K562 (cell line): ENCODE results near the gene AMZ1. TPM values are rescaled to one million over a fixed set of nuclear protein-coding genes. Genes with fewer than 3 reads are reported as not detected.
A peak's percentile ranks its signal among the peaks of the same experiment; 100 is the strongest.

Experiments
- ATAC-seq: fragments of 200-7000 bp; cut with Tn5 transposase; 3 replicates; pipeline ENCODE4 v1.9.1; 2020; ENCODE audit warnings: moderate library complexity
- BruUV-seq: library from RNA; stranded (reverse); fragments of 400-500 nt; replicated peaks from 2 replicates; lab custom pipeline; 2021; lab: Mats Ljungman, UMichigan
- CTCF ChIA-PET: fragments of 300-600 bp; formaldehyde crosslinking; extraction: SDS; loops from one replicate; lab custom pipeline; 2021; ENCODE audit warnings: low intra/inter-chr PET ratio; lab: Yijun Ruan, JAX
- POLR2A ChIA-PET: fragments of 300-600, 350-650 bp; sonication (Branson Sonifier 250); formaldehyde crosslinking; extraction: SDS; loops from one replicate; lab custom pipeline; 2021; ENCODE audit warnings: antibody characterized with exemption, inconsistent platforms; lab: Yijun Ruan, JAX
- DNase-seq, 4 experiments: peaks; one replicate each; pipeline versions ENCODE4 v3.0.0 to v3.0.0-alpha.2; 2011 to 2018; ENCODE audit warnings: low spot score in 3 of 4, mixed read lengths in 3 of 4; ENCODE audit errors: extremely low read depth in 1 of 4
- FAIRE-seq: peaks from 2 replicates; lab custom pipeline; 2011; peaks lifted over from hg19 to GRCh38; lab: Jason Lieb, UNC
- H2AFZ ChIP-seq: 2 replicates; pipeline ENCODE4 v1.6.0; 2011; ENCODE audit warnings: low read depth, low read length, control low read depth, inconsistent platforms
- H3K27ac ChIP-seq: fragments of 200-600 bp; 3 replicates; pipeline ENCODE4 v1.8.0; 2011; ENCODE audit warnings: low read depth, mild to moderate bottlenecking, control low read depth, inconsistent platforms, low read length, moderate library complexity, mixed read lengths; ENCODE audit errors: extremely low read depth
- H3K27me3 ChIP-seq, 2 experiments: fragments of 300-600 bp in 1 of 2; 2 replicates in 1 of 2; 3 replicates in 1 of 2; pipeline versions ENCODE4 v1.6.0 to v1.8.0; 2011; ENCODE audit warnings: inconsistent platforms in 2 of 2, low read length in 2 of 2, mild to moderate bottlenecking in 1 of 2, mixed read lengths in 1 of 2, moderate library complexity in 1 of 2; ENCODE audit not compliant: control insufficient read depth in 2 of 2, insufficient read depth in 2 of 2
- H3K36me3 ChIP-seq: fragments of 300-600 bp; 3 replicates; pipeline ENCODE4 v1.8.0; 2011; ENCODE audit warnings: mild to moderate bottlenecking, low read length, inconsistent platforms; ENCODE audit not compliant: control insufficient read depth, insufficient read depth
- H3K4me1 ChIP-seq, 2 experiments: fragments of 200-600 bp in 1 of 2; replicated peaks in 1 of 2; 2 replicates in 1 of 2; 3 replicates in 1 of 2; pipeline versions ENCODE4 v1.5.1 to v1.8.0; 2011; ENCODE audit warnings: inconsistent platforms in 2 of 2, low read length in 2 of 2, mild to moderate bottlenecking in 1 of 2, mixed read lengths in 1 of 2, moderate library complexity in 1 of 2; ENCODE audit not compliant: control insufficient read depth in 2 of 2, insufficient read depth in 2 of 2
- H3K4me2 ChIP-seq: 2 replicates; pipeline ENCODE4 v1.6.1; 2011; ENCODE audit warnings: low read length, control low read depth, inconsistent platforms, mixed read lengths; ENCODE audit not compliant: insufficient read depth
- H3K4me3 ChIP-seq: fragments of 200-600 bp; sonication (generic), shearing (Covaris generic); 2 replicates; pipeline ENCODE4 v1.5.1; 2016; ENCODE audit warnings: control low read depth, inconsistent platforms
- H3K79me2 ChIP-seq: fragments of 200-600 bp; 3 replicates; pipeline ENCODE4 v1.8.0; 2011; ENCODE audit warnings: low read length, inconsistent platforms; ENCODE audit not compliant: control insufficient read depth, insufficient read depth
- H3K9ac ChIP-seq, 2 experiments: 2 replicates each; pipeline versions ENCODE4 v1.6.0 to v1.6.1; 2011; ENCODE audit warnings: low read depth in 2 of 2, low read length in 2 of 2, control low read depth in 1 of 2, inconsistent platforms in 1 of 2, mild to moderate bottlenecking in 1 of 2, mixed read lengths in 1 of 2; ENCODE audit not compliant: insufficient read depth in 1 of 2
- H3K9me1 ChIP-seq: one replicate; pipeline ENCODE4 v1.6.0; 2011; ENCODE audit warnings: inconsistent platforms, mild to moderate bottlenecking, low read length, moderate library complexity; ENCODE audit not compliant: control insufficient read depth, insufficient read depth
- H3K9me3 ChIP-seq: replicated peaks from 2 replicates; pipeline ENCODE4 v1.5.1; 2011; ENCODE audit warnings: low read depth, low read length, inconsistent platforms; ENCODE audit not compliant: control insufficient read depth, insufficient read depth
- H4K20me1 ChIP-seq: replicated peaks from 2 replicates; pipeline ENCODE4 v1.6.1; 2011; ENCODE audit warnings: low read length, inconsistent platforms, mixed read lengths; ENCODE audit not compliant: control insufficient read depth, insufficient read depth
- ARID1B ChIP-seq: fragments of 450-650 bp; IDR thresholded peaks from 2 replicates; pipeline ENCODE4 v1.6.1; 2016; ENCODE audit warnings: antibody characterized with exemption, mild to moderate bottlenecking, inconsistent platforms
- CCNT2 ChIP-seq: IDR thresholded peaks from 2 replicates; pipeline ENCODE4 v1.6.1; 2011; ENCODE audit warnings: borderline replicate concordance, low read depth, mild to moderate bottlenecking, moderate library complexity, mixed read lengths, low read length; ENCODE audit not compliant: insufficient read length; ENCODE audit errors: extremely low read depth
- SP1 ChIP-seq: sonication (generic); formaldehyde crosslinking; IDR thresholded peaks from 2 replicates; pipeline ENCODE4 v1.8.1; 2022; ENCODE audit warnings: mild to moderate bottlenecking, missing genetic modification reagents
- ZNF133 ChIP-seq: fragments of 250-450 bp; sonication (Bioruptor Pico); IDR thresholded peaks from 2 replicates; pipeline ENCODE4 v1.4.0; 2020; ENCODE audit warnings: mild to moderate bottlenecking
- WGBS: fragments of 100-300 bp; shearing (Covaris generic); methylation state at CpG from one replicate; pipeline ENCODE4 v1.1.6; 2016; ENCODE audit warnings: low coverage, mixed read lengths; ENCODE audit not compliant: insufficient coverage; ENCODE audit errors: missing lambda C conversion rate; 5-methylcytosine and 5-hydroxymethylcytosine counted together
- in situ Hi-C: fragments of 300-500 bp; cut with MboI; formaldehyde crosslinking; loops from 4 replicates; pipeline ENCODE4 v1.15.0; 2018; ENCODE audit warnings: inconsistent platforms, mixed read lengths
- intact Hi-C: fragments of 100-400 bp; cut with micrococcal nuclease; formaldehyde crosslinking; loops from 2 replicates; pipeline ENCODE4 v1.14.2; 2022
- polyA plus RNA-seq, 8 experiments: library from polyadenylated mRNA; depleted of rRNA in 4 of 8; stranded (reverse) in 5 of 8; unstranded in 3 of 8; fragments of >200 nt; fragmentation: Nextera tagmentation in 2 of 8; fragmentation: Illumina TruSeq in 1 of 8; extraction: Ambion mirVana in 2 of 8; extraction: Trizol in 1 of 8; gene quantifications; 2 replicates each; pipeline versions ENCODE4 v1.2.1 to v1.2.3, GENCODE V29; 2011 to 2014; ENCODE audit warnings: inconsistent platforms in 1 of 8, missing spikeins in 1 of 8
- total RNA-seq, 7 experiments: library from RNA; depleted of rRNA in 6 of 7; stranded (reverse); fragments of >200 nt in 6 of 7; fragmentation: Illumina TruSeq in 2 of 7; extraction: Trizol in 2 of 7; gene quantifications; 2 replicates each; pipeline versions ENCODE4 v1.2.1 to v1.2.3, GENCODE V29; 2011 to 2021; ENCODE audit warnings: low replicate concordance in 1 of 7
- TF ChIP-seq, protein P1 (sequence below), 2 experiments: fragments of 150-350 bp in 1 of 2; IDR thresholded peaks; 2 replicates each; pipeline ENCODE4 v1.6.1; 2012 to 2016; ENCODE audit warnings: low read depth in 2 of 2, low read length in 2 of 2, mild to moderate bottlenecking in 1 of 2, moderate library complexity in 1 of 2
- TF ChIP-seq, protein P2 (sequence below), 3 experiments: fragments of 200-800 bp in 1 of 3; fragments of 250-450 bp in 1 of 3; fragments of 450-650 bp in 1 of 3; sonication (Bioruptor Pico) in 1 of 3; sonication (Bioruptor generic) in 1 of 3; formaldehyde crosslinking in 1 of 3; IDR thresholded peaks; 2 replicates each; pipeline versions ENCODE4 v1.6.1 to v1.8.0; 2016 to 2022; ENCODE audit warnings: mild to moderate bottlenecking in 2 of 3, missing genetic modification characterization in 2 of 3, missing compliant biosample characterization in 1 of 3, moderate library complexity in 1 of 3
- TF ChIP-seq, protein P3 (sequence below): fragments of 450-650 bp; IDR thresholded peaks from 2 replicates; pipeline ENCODE4 v1.6.1; 2016; ENCODE audit warnings: antibody characterized with exemption

AMZ1 gene
- total and polyA plus RNA-seq, 9 of the 15 experiments (the other 6 are each of a cell fraction or from before 2014, with no cell fraction given): not detected

DNA sequence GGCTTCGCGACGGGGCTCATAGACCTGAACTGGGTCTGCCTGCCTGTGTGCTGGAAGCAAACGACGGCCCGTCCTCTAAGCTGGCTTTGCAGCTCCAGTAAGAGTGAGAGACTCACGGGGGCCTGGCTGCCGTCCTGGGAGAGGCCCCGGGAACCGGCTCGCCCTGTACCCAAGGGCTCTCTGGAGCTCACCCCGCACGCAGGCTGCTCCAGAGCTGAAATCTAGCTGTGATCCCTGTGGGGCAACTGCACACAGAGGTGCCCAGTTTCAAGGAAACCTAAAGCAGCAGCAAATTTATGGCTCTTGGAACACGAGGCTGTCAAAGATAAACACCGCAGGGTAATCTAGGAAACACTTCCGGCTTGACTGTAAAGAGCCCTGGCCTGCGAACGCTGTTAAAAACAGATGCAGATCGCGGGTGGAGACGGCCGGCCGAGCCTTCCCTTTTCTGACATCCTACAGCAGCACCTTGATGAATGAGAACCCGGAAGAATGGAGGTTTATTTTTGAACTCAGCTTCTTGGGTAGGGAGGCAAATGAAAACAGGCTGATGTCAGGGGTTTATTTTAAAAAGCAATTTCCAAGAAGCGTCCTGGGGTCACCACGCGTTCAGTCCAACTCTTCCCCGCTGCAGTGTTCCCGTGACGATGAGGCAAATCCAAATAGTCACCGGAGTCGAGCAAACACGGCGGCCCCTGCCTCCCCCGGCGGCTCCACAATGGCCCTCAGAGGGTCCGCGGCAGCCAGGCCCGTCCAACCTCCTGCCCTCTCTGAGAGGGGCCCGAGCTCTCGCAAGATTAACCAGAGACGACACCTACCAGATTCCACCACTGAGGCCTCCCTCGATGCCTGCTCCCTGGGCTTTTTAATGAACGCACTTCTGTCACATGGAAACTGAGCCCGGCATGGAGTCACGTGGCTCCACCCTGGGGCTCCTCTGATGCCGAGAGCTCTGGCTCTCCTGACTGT, 29.6 kb downstream of the AMZ1 start:
- H3K4me1 ChIP-seq: peaks cover 36 to 64% of the 10 kb centered on the region in 2 experiments
- H3K27ac ChIP-seq: peak overlapping the region; percentile 84
- POLR2A ChIA-PET: interaction anchor here (0.6 to 3.3 kb wide), 6 partner anchors 9 to 591 kb away, joined by 3 to 12 read pairs (median 4); no protein-coding TSS in a partner anchor
- H3K4me2 ChIP-seq: peak overlapping the region; percentile 53
- no peak overlapping the region for H3K4me3 ChIP-seq
- no peaks in the 10 kb centered on the region for H4K20me1 ChIP-seq
- FAIRE-seq (peak; percentile 95), ATAC-seq (peak; percentile 87), DNase-seq (peak; percentile 69 to 92 (median 81))
- H3K79me2 ChIP-seq: no peaks in the 10 kb centered on the region
- H3K27me3 ChIP-seq: no peaks in the 10 kb centered on the region
- intact Hi-C loops: loop anchor here (5.0 kb wide), 1 partner anchor 40 kb away; no protein-coding TSS in a partner anchor
- H3K9ac ChIP-seq: peak overlapping the region; percentile 55 to 93
- no peaks in the 10 kb centered on the region for H3K9me1 ChIP-seq
- H2AFZ ChIP-seq: peak overlapping the region; percentile 84
- in situ Hi-C loops: no loop called here
- H3K36me3 ChIP-seq: no peaks in the 10 kb centered on the region; the same call in 2 of the 3 replicates
- no peaks in the 10 kb centered on the region for H3K9me3 ChIP-seq
- 15% methylated on average over 35 of the region's 47 CpGs for WGBS
- TSS peak; percentile 95 for BruUV-seq
- CTCF ChIA-PET: interaction anchor here (0.6 kb wide), 1 partner anchor 47 kb away, joined by 4 read pairs; no protein-coding TSS in a partner anchor
- TF ChIP-seq ZNF133: no peak
- TF ChIP-seq ARID1B: peak; percentile 89
- TF ChIP-seq, protein P1, sequence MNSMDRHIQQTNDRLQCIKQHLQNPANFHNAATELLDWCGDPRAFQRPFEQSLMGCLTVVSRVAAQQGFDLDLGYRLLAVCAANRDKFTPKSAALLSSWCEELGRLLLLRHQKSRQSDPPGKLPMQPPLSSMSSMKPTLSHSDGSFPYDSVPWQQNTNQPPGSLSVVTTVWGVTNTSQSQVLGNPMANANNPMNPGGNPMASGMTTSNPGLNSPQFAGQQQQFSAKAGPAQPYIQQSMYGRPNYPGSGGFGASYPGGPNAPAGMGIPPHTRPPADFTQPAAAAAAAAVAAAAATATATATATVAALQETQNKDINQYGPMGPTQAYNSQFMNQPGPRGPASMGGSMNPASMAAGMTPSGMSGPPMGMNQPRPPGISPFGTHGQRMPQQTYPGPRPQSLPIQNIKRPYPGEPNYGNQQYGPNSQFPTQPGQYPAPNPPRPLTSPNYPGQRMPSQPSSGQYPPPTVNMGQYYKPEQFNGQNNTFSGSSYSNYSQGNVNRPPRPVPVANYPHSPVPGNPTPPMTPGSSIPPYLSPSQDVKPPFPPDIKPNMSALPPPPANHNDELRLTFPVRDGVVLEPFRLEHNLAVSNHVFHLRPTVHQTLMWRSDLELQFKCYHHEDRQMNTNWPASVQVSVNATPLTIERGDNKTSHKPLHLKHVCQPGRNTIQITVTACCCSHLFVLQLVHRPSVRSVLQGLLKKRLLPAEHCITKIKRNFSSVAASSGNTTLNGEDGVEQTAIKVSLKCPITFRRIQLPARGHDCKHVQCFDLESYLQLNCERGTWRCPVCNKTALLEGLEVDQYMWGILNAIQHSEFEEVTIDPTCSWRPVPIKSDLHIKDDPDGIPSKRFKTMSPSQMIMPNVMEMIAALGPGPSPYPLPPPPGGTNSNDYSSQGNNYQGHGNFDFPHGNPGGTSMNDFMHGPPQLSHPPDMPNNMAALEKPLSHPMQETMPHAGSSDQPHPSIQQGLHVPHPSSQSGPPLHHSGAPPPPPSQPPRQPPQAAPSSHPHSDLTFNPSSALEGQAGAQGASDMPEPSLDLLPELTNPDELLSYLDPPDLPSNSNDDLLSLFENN (IDR thresholded peaks at IDR 0.05; ENCODE audit: low read depth in 2 of 2, low read length in 2 of 2): 0 out of 4 replicates have a peak, but pooled peaks of 1 of the 2 experiments have one; percentile 25
- TF ChIP-seq SP1 (CRISPR knock-in tag): 0 out of 2 replicates have a peak, but pooled peaks have one; percentile 42
- TF ChIP-seq, protein P2, sequence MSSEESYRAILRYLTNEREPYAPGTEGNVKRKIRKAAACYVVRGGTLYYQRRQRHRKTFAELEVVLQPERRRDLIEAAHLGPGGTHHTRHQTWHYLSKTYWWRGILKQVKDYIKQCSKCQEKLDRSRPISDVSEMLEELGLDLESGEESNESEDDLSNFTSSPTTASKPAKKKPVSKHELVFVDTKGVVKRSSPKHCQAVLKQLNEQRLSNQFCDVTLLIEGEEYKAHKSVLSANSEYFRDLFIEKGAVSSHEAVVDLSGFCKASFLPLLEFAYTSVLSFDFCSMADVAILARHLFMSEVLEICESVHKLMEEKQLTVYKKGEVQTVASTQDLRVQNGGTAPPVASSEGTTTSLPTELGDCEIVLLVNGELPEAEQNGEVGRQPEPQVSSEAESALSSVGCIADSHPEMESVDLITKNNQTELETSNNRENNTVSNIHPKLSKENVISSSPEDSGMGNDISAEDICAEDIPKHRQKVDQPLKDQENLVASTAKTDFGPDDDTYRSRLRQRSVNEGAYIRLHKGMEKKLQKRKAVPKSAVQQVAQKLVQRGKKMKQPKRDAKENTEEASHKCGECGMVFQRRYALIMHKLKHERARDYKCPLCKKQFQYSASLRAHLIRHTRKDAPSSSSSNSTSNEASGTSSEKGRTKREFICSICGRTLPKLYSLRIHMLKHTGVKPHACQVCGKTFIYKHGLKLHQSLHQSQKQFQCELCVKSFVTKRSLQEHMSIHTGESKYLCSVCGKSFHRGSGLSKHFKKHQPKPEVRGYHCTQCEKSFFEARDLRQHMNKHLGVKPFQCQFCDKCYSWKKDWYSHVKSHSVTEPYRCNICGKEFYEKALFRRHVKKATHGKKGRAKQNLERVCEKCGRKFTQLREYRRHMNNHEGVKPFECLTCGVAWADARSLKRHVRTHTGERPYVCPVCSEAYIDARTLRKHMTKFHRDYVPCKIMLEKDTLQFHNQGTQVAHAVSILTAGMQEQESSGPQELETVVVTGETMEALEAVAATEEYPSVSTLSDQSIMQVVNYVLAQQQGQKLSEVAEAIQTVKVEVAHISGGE (CRISPR knock-in tag; IDR thresholded peaks at IDR 0.05): peak in 1 of 3 experiments; percentile 80; a peak in 2 of 6 replicates
- peak; percentile 35 for TF ChIP-seq CCNT2
- TF ChIP-seq, protein P3, sequence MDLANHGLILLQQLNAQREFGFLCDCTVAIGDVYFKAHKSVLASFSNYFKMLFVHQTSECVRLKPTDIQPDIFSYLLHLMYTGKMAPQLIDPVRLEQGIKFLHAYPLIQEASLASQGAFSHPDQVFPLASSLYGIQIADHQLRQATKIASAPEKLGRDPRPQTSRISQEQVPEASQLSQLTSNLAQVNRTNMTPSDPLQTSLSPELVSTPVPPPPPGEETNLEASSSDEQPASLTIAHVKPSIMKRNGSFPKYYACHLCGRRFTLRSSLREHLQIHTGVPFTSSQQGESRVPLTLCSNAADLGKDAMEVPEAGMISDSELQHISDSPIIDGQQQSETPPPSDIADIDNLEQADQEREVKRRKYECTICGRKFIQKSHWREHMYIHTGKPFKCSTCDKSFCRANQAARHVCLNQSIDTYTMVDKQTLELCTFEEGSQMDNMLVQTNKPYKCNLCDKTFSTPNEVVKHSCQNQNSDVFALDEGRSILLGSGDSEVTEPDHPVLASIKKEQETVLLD: peak; percentile 37; the same call in 1 of the 2 replicates
